GM18499 (cell line): ENCODE data around the gene GPSM1.

ENCODE experiments used
- ATAC-seq: cut with Tn5 transposase; IDR thresholded peaks from one replicate; pipeline ENCODE4 v1.9.1; 2021; ENCODE audit warnings: moderate number of reproducible peaks; ENCODE audit not compliant: insufficient read depth, unreplicated experiment

The GPSM1 gene

DNA sequence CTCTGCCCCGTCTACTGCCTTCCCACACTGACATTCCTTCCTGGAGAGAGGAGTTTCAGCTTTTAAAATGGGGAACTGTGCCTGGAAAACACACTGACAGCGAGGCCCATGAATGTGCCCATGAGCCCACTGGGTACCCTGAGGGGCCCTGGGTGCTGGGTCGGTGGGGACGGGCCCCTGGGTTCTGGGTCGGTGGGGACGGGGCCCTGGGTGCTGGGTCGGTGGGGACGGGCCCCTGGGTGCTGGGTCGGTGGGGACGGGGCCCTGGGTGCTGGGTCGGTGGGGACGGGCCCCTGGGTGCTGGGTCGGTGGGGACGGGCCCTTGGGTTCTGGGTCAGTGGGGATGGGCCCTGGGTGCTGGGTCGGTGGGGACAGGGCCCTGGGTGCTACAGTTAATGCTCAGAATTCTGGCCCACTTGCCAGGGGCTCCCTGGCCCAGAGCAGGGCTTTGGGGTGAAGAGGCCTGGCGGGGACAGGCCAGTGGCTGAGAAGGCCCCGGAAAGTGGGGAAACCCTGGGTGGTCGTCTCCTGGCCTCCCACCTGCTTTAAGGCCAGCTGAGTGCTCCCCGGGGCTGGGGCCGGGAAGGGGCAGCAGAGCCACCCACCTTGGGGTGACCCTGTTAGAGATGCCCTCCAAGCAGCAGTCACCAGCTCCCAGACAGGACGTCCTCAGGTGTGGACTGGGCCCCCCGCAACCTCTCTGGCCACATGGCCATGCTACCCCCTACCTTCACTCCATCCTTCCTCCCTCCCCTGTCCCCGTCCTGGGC, 2.5 kb downstream of the GPSM1 start:
- ATAC-seq, result no peak

DNA sequence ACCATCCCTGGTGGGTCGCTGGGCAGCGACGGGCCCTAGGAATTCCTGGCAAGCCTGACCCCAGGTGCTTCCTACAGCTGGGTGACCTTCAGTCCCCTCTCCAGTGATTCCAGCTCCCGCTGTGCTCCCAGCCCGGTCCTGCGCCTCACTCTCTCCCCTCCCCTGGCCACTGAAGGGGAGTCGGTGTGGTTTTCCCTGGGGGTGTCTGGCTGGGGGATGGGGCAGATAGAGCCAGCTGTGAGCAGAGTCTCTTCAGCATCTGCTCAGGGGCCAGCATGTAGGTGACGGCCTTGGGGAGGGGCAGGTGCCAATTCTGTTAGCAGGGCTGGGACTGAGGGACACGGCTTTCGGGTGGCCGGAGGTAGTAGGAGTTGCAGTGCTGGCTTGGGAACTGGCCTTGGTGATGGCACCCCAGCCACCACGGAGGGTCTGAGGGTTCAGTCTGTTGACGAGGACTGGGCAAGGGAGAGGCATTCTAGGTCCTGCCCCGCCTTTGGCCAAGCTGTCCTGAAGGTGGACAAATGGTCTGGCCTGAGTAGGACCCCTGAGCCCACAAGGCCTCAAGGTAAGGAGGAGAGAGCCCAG, 3.2 kb downstream of the GPSM1 start:
- ATAC-seq, result no peak

DNA sequence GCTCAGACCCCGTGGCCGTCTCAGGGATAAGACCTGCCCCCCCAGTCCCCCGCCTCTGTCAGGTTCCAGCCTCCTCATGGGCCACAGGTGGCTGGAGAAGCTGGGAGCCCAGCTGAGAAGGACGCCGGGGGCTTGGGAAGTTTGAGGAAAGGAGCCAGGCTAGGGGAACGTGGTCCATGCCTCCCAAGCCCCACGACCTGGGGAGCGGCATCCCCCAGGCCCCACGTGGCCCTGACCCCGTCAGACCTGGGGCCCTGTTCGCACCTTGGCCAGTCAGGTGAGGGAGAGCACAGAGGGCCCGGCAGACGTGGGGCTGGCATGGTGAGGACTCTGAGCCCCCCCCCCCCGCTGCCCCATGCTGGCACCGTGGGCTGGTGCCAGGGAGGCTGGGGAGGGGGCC, 3.7 kb downstream of the GPSM1 start:
- ATAC-seq, result no peak

DNA sequence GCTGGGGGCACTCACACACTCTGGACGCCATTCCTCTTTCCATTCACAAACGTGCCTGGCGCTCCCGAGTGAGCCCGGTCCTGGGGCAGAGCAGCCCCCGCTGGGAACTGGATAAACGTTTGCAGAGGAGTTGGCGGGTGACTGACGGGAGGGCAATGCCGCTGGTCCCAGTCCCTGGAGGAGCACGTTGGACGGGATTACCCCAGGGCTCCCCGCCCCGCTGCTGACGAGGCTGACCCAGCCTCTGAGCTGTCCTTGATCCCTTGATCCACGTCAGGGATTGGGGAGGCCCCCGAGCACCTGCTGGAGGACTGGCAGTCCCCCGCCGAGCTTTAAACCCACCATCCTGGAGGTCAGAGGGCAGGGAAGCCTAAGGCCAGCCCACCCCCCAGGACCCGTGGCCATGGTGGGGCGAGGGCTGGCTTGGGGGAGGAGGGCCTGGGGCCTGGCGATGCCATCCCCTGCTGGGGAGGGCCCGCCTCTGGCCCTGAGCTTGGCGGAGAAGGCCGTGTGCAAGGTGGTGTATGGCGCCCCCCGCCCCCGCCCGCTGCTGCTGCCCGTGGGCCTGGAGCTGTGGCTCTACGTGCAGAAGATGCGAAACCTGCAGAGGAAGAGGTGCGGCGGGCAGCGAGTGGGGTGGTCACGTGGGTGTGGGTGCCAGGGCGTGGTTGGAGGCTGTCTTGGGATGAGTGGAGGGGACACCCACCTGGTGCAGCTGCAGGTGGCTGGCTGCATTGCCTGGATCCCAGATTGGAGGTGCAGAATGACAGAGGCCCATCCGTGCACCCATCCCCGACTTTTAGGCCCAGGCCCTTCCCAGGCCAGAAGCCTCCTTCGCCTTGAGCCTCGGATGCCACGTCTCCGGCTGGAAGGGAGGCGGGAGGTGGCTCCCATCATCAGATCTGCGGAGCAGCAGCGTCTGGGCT, 4.5 kb downstream of the GPSM1 start:
- ATAC-seq, result no peak

DNA sequence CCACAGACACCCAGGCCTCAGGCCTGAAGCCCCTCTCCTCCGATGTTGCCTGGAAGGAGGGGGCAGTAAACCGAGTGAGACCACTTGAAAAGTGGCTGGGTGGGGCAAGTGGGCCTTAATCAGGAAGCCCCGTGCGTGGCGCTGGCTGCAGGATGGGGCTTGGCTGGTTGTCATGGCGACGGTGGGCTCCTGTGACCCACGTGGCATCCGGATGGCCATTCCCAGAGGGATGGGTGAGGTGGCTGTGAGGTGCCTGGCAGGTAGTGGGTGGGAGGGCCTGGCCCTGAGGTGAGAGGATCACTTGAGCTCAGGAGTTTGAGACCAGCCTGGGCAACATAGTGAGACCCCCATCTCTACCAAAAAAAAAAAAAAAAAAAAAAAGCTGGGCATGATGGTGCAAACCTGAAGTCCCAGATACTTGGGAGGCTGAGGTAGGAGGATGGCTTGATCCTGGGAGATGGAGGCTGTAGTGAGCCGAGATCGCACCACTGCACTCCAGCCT, 5.2 kb downstream of the GPSM1 start:
- no peak for ATAC-seq

DNA sequence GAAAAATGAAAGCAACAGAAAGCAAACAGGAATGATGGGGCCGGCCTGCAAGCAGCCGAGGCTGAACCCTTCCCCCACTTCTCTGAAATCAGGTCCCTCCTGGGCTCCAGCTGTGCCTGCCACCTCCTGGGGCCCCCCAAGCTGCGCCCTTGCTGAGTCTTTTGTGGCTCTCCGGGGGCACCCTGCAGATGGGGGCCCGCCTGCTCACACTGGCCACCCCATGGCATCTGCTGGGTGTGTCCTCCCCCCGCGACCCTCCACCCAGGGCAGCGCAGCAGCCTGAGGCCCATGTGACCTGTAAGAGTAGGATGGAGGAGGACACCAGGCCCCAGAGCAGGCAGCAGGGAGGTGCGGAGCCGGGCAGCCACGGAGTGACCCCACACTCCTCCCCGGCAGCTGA, 5.7 kb downstream of the GPSM1 start:
- ATAC-seq, result no peak

DNA sequence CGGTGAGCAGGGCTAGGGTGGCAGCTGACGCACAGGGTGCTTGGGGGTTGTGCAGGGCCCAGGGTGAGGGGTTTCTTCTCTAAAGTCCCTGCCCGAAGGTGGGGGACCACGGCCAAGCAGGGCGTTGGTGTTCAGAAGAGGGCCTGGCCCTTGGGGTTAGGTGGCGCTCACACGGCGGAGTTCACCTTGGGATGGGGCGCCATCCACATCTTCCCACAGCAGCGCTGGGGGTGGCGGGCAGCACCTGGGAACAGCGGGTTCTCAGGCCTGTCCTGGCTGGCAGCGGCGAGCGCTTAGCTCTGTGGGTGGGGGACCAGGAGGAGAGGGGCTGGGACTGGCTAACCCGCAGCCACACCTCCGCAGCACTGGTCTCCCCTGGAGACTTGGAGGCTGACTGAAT, 6.1 kb downstream of the GPSM1 start:
- no peak for ATAC-seq

DNA sequence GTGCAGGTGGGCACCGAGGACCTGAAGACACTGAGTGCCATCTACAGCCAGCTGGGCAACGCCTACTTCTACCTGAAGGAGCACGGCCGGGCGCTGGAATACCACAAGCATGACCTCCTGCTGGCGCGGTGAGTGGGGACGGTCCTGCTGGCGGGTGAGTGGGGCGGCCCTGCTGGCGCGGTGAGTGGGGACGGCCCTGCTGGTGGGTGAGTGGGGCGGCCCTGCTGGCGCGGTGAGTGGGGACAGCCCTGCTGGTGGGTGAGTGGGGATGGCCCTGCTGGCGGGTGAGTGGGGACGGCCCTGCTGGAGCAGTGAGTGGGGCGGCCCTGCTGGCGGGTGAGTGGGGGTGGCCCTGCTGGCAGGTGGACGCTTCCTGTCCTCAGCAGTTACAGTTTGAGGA, 7.2 kb downstream of the GPSM1 start:
- ATAC-seq, result no peak

DNA sequence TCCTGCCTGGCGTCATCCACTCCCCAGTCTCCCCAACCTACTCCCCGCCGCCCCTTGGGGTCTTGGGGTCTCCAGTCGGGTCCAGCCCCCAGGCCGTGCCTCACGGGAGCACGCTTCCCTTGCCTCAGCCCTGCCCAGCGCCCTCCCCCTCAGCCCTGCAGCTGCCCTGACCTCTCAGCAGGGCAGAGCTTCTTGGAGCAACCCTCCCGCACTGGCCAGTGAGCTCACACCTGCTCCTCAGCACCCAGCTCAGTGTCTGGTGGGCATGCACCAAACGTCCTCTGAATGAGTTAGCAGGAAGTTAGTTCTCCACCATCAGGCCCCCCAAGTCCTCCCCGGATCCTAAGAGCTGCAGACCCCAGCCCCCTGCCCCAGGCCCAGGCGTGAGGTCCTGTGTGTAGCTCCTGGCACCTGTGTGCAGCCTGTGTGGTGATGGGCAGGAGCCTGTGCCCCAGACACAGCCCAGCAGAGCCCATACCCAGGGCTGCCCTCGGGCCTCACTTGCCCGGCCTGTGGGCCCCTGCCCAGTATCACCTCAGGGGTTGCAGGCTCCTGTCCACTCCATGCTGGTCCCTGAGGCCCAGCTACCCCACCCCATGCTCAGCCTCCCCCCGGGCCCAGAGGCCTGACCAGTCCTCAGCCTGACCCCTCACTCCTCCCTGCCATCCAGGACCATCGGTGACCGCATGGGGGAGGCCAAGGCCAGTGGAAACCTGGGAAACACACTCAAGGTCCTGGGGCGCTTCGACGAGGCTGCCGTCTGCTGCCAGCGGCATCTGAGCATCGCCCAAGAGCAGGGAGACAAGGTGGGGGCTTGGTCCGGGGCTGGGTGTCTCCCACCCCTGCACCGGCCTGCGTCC, 8.2 kb downstream of the GPSM1 start:
- no peak for ATAC-seq

DNA sequence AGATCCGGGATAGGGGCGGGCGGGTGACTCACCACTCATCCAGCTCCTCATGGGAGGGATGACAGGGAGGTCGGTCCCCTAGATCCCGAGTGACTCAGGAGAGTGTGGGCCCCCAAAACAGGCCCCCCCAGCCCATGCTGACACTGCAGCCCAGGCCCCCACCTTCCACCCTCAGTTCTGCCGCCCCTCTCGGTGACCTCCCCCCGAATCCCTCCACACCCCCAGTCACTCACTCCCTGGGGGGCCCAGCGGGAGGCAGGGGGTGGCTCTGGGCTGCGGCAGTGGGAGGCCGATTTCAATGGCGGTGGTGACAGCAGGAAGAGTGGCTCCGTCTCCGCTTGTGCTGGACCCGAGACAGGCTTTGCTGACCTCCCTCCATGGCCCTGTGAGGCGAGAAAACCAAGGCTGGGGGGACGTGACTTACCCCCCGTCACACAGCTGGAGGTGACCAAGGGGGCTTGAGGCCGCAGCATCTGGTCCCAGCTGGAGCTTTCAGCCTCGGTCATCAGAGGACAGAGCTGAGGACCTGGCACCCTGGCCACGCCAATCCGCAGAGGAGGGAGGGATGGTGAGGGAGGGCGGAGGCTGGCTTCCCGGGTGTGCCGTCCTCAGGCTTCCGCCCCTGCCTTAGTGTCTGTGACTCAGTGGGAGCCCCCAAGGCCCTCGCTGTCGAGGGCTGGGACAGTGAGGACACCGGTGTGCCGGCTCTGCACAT, 9.0 kb downstream of the GPSM1 start:
- no peak for ATAC-seq

DNA sequence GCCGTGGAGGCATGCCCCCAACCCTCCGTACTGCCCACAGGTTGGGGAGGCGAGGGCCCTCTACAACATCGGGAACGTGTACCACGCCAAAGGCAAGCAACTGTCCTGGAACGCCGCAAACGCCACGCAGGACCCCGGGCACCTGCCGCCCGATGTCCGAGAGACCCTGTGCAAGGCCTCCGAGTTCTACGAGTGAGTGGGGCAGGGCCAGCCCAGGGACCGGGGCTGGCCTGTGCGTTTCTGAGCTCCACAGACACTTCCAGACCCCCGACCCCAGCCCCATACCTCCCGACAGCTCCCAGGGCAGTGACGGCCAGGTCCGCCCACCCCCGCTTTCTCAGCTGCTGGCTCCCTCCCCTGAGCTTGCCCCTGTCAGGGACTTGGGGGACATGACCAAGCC, 9.5 kb downstream of the GPSM1 start:
- no peak for ATAC-seq

DNA sequence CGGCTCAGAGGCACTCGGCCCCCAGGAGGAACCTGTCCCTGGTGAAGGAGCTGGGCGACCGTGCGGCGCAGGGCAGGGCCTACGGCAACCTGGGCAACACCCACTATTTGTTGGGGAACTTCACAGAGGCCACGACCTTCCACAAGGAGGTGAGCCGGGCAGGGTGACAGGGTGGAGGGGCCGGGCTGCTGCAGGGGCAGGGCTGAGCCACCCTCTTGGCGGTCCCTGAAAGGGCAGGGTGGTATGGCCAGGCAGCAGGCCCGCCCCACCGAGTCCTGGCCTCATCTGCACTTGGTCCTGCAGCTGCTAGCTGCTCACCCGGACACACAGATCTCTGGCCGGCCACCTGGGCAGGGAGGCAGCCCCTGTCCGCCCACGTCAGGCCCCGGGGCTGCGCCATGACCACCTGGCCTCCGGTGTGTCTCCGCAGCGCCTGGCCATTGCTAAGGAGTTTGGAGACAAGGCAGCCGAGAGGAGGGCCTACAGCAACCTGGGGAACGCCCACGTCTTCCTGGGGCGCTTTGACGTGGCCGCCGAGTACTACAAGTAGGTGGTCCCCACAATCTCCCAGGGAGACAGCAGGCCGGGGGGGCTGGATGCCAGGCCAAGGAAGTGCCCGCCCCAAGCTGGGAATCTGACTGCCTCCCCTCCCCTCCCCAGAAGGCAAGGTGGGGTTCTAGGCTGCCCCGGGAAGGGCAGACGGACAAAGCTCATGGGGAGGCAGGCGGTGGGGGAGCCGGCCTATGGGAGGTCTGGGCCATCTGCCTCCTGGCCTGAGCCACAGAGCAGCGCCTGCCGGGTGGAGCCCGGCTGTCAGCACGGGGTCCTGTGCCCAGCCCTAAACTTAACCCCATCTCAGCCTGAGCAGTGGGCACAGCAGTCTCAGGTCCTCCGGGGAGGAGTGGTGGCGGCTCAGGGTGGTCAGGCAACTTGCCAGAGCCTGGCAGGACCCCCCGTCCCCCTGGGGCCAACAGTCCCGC, 10.4 kb downstream of the GPSM1 start:
- no peak for ATAC-seq

DNA sequence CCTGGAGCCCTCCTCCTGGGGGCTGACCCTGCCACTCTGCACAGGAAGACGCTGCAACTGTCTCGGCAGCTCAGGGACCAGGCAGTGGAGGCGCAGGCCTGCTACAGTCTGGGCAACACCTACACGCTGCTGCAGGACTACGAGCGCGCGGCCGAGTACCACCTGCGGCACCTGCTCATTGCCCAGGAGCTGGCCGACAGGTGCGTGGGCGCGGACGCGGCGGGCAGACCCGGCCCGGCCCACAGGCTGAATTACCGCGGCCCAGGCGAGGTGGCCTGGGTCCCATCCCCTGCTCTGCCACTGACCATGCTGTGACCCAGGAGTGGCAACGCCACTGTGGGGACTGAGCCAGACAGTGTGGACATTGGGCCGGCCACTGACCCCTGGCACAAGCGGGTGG, 11.2 kb downstream of the GPSM1 start:
- ATAC-seq, result no peak

DNA sequence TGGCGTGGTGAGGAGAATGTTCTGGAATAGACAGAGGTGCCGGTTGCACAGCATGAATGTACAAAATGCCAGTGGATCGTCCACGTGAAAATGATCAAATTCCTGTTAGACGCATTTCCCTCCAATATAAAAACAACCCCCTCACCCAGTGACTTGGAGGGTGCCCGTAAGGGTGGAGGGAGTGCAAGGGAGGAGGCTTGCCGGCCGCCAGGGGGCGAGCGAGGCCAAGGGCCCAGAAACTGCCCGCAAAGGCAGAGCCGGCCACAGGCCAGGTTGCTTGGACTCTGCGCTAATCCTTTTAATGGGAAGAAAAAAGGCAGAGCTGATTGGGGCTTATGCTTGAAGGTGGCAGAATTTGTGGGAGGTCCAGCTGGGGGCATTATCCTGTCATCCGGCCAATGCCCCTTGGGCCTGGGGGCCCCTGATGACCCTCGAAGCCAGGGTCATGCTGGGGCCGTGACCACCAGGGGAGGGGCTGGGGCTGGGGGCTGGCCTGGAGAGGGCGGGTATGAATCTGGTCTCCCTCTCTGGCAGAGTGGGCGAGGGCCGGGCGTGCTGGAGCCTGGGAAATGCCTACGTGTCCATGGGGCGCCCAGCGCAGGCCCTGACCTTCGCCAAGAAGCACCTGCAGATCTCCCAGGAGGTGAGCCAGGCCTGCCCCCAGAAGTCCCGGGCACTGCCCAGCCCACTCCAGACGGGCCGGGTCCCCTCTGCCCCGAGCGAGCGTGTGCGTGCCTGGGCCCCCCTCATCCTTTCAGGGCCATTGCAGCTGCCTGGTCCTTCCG, 12.0 kb downstream of the GPSM1 start:
- ATAC-seq, result no peak

DNA sequence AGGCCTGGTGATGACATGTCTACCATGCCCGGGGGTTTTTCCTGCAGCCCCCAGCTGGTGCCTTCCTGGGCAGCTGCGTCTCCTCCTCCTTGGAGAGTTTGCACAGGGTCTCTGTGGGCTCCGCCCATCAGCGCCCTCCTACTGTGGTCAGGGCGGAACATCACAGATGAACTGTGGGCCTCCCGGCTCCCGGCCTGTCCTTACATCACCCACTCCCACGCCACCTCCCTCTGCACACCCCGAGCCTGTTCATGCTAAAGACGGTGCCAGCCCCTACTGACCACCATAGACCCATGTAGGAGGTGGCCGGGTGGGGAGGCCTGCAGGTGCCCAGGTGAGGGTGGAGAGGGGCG, 12.6 kb downstream of the GPSM1 start:
- ATAC-seq, result no peak

DNA sequence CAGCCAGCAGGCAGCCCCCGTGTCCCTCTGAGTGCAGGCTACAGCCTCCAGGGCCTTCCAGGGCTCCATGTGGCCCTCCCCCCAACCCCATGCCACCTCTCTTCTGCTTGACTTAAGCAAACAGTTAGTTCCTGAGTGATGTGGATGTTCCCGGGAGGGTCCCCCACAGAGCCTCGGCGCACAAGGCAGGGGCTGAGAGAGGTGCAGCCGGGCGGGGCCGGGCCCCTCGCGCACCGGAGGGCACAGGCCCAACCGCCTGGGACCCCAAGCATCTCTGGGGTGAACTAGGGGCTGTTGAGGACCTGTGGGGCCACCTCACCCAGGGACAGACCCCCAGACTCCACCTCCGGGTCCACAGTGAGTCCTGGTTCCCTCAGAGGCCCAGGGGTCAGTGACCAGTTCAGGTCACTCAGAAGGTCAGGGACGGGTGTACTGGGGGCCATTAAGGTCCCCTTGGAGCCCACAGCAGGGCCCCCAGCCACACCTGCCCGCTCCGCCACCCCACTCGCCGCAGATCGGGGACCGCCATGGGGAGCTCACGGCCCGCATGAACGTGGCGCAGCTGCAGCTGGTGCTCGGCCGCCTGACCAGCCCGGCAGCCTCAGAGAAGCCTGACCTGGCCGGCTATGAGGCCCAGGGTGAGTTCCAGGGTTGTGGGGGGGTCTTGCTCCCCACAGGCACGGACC, 13.2 kb downstream of the GPSM1 start:
- no peak for ATAC-seq

DNA sequence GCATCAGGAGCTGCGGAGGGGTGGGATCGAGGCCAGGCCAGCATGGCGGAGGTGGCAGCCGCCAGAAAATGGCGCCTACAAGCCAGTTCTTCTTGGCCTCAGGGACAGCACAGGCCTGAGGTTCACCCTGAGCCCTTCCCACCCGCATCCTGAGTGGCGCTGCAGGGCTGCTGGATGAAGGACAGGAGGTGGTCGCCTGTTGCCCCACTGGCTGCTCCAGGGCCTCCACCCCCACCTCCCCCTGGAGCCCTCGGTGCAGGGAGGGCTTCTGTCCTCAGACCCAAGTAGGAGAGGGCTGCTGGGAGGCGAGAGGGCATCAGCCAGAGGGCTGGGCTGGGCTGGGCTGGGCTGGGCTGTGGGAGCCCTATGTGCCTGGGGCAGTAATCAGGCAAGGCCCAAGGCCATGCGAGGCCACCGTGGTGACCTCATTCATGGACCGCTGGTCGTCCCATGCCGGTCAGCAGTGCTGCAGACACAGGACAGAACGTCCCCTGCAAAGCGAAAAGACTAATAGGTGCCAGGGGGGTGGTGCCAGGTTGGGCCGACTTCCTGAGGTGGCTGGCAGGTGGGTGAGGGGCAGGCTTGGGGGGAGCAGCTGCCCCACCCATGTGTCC, 13.8 kb downstream of the GPSM1 start:
- no peak for ATAC-seq
